ENCODE data around the gene COL6A2.
"Not testable (repeated sequence)": the region's sequence is repeated elsewhere in the genome, so short reads cannot be mapped to it uniquely, and the experiment has no call there.

COL6A2 gene

DNA sequence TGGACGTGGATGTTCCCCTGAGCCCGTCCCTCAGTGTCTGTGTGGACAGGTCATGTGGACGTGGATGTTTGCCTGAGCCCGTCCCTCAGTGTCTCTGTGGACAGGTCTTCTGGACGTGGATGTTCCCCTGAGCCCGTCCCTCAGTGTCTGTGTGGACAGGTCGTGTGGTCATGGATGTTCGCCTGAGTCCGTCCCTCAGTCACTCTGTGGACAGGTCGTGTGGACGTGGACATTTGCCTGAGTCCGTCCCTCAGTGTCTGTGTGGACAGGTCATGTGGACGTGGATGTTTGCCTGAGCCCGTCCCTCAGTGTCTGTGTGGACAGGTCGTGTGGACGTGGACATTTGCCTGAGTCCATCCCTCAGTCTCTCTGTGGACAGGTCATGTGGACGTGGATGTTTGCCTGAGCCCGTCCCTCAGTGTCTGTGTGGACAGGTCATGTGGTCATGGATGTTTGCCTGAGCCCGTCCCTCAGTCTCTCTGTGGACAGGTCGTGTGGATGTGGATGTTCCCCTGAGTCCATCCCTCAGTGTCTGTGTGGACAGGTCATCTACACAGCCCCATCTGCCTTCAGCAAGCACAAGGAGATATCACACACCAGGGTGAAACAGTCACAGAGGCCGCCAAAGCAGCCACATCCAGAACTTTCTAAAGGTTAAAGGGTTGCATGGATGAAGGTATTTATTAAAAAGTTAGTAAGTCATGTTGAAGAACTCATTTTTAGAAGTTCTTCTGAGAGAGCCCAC, 38.0 kb upstream of the COL6A2 start:
- peak in 2 of 10 donors; percentile 38 to 47 for DNase-seq

DNA sequence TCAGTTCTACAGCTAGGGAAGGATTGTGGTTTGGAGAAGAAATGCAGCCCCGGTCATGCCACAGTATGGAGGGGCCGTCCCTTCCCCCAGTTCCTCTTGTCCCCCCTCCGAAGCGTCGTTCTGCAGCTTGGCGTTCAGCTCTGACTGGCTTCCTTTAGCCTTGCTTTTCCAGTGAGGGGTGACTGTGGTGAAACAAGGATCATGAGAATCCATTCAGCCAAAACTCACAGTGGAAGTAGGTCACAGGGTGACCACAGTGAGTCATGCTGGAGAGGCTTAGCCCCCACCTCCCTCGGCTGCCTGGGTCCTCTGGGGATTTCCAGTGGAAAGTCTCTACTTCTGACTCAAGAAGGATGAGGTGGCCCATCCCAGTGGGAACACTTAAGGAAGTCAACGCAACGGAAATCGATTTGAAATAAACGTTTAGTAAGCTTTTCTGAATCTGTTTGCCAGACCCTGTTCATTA, 37.3 kb upstream of the COL6A2 start:
- DNase-seq: peak in 2 of 10 donors; percentile 29 to 81
- intact Hi-C loops (cut with DNase I): no loop called here

More for the DNA sequence above, 38.0 kb upstream of the COL6A2 start:
- intact Hi-C loops (cut with DNase I): not testable (repeated sequence)

DNA sequence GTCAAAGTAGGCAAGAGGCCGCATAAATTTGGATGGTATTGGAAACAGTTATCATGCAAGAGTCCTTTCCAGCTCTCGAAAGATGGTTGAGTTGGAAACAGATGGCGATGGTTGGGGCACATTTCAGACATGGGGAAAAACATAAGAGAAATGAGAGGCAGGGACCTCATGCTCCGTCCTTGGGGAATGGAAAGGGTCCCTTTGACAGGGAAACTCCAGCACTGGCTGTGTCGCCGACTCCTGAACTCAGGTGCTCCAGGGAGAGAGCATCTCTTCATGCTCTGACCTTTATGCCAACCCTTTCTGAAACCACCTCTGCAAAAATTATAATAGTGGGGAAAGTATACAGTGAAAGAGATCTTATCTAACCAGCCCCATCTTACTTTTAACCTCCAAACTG, 36.8 kb upstream of the COL6A2 start:
- DNase-seq: peak in 1 of 10 donors; percentile 21
- intact Hi-C loops (cut with DNase I): no loop called here

DNA sequence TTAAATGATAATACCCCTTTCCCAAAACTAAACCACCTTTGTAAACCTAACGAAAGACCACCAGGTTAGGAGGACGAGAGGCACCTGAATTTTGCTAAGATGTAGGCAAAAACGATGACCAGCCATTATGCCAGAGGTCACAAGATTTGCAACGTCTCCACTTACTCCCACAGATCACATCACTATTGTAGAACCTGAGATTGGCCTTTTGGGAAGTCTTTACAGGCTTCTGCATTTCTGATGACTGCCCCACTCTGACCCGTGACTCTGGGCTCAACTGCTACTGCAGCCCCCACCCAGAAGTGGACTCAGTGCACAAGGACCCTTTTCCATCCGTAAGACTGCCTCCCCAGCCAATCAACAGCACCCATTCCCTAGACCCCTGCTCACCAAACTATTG, 36.4 kb upstream of the COL6A2 start:
- intact Hi-C loops (cut with DNase I): no loop called here

DNA sequence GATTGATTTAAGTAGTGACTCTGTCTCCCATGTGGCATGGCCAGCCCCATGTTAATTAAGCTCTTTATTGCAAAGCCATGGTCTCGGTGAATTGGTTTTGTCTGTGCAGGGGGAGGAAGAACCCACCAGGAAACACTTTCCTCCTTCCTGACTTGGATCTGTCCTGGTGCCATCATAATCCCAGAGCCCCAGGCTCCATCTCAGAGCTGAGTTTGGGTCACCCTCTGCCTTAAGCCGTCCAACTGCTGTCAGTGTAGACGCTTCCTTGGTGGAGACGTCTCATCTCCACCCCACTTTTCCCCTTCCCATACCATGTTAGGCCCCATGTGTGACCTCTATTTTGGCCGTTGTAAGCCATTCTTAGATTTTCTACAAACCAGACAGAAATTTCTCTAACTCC, 36.0 kb upstream of the COL6A2 start:
- DNase-seq: peak in 1 of 10 donors; percentile 1
- intact Hi-C loops (cut with DNase I): no loop called here

More for the DNA sequence above, 36.4 kb upstream of the COL6A2 start:
- peak in 1 of 10 donors; percentile 12 for DNase-seq

DNA sequence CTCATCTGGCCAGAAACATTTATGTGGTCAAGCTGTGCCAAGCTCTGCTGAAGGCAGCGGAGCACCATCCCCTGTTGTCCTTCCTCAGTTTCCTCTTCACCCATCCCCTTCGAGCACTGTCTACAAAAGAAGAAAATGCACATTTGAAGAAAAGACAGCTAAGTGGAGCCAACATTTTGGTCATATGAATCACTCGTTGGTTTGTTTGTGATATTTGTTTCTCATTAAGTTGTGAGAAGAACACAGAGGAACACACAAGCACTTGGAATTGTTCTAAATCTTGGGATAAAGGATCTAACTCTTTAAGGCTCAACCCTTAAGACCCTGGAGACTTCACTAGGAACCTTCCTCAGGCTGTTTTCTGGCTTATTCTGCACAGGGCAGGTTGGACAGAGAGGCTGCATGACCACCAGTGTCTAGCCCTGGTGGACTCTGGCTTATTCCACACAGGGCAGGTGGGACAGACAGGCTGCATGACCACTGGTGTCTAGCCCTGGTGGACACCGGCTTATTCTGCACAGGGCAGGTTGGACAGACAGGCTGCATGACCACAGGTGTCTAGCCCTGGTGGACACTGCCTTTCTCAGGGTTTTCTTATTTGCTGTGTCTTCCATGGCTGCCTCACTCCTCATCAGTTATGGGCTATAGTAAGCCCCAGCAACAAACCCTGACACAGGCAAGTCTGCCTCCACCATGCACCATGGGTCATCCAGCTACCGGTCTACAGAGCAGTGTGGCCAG, 35.3 kb upstream of the COL6A2 start:
- intact Hi-C loops (cut with DNase I): no loop called here
- peak in 2 of 10 donors; percentile 13 to 22 for DNase-seq

DNA sequence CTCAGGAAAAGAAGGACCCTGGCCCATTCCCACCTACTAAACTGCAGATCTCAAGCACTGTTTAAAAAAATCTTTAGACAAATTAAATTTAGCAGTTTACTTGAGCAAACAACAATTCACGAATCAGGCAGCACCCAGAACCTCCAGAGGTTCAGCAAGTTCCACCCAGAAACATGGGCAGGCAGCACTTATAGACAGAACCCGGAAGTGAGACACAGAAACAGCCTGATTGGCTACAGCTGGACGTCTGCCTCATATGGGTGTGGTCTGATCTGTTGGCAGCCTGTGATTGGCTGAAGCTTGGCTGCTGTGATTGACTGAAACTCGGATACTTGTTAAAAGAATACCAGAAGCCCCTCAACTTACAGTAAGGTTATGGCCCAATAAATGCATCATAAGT, 34.7 kb upstream of the COL6A2 start:
- peak in 2 of 10 donors; percentile 15 to 35 for DNase-seq
- intact Hi-C loops (cut with DNase I): no loop called here

DNA sequence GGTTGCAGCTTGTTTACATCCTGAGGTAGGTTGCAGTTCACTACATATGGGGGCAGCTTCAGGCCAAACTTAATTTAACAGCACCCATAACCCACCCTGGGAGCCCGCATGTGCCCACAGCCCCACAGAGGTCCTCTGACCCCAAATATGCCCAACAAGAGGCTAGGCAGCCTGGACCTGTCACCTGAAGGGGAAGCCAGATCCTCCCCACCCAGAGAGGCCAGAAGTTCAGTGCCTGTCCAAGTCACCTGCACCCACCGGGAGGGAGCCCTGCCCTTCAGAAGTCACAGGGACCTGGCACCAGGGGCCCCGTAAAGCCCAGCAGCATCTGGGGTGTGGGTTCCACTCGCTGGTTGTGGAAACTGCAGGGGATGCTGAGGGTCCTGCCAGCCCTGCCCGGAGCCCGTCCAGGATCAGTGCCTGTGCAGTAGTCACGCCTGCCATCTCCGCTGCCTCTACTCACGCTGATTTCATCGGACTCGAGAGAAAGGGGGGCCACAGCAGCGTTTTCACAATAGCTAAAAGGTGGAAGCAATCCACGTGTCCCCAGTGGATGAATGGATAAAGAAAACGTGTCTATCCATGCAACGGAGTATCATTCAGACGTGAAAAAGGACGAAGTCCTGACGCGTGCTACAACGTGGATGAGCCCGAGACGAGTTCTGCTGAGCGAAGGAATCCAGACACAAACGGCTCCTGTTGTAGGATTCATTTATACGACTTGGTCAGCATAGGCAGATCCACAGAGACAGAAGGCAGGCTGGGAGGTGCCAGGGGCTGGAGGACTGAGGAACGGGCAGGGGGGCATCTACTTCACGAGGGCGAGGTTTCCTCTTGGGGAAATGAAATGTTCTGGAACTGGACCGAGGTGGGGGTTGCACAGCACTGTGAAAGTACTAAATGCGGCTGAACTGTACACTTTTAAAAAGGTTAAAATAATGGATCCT, 33.9 kb upstream of the COL6A2 start:
- intact Hi-C loops (cut with DNase I): no loop called here

DNA sequence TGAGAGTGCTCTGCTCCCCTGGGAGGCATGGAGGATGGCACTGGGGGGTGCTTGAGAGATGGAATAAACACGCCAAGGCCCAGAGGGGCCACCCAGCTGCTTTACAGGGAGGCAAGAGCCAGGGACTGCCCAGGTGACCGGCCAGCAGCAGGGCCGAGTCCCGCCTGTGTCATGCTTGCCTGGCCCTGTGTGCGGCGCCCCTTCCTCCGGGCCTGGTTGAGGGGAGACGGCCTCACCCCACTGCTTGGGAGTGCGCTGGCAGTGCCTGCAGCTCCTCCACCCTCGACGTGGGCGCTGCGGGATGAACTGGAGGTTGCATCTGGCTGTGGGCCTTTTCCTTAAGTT, 33.1 kb upstream of the COL6A2 start:
- intact Hi-C loops (cut with DNase I): no loop called here
- peak in 2 of 10 donors; percentile 44 to 76 for DNase-seq

More for the DNA sequence above, 33.9 kb upstream of the COL6A2 start:
- DNase-seq: peak in 2 of 10 donors; percentile 55 to 66

DNA sequence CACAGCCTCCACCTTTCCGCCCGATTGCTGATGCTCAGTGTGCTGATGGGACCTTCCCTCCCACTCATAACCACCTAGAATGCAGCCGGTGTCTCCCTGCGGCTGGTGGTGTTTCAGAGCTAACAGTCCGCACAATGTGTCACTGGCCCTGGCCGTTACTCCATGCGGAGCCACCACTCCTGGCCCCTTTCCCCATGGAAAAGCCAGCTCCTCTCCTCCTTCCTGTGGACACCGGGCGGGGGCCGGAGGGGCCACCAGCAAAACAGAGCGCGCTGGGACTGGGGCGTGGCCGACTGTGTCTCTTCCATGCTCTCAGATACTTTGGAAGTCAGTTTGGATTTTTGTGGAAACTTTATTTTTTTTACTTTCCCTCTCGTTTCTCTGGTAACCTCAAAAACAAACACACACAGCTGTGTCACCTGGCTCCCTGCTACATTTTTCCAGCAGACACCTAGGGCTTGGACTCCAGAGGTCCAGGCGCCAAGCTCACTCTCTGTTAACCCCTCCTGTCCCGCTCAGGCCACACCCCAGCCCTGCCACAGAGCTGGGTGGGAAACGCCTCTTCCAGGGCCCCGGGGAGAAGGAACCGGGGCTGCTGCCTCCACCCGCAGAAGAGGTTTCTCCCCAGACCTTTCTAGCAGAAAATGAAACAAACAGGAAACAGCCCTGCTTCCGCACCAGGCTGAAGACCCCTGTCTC, 32.5 kb upstream of the COL6A2 start:
- intact Hi-C loops (cut with DNase I): no loop called here
- DNase-seq: peak in 2 of 10 donors; percentile 61 to 71

DNA sequence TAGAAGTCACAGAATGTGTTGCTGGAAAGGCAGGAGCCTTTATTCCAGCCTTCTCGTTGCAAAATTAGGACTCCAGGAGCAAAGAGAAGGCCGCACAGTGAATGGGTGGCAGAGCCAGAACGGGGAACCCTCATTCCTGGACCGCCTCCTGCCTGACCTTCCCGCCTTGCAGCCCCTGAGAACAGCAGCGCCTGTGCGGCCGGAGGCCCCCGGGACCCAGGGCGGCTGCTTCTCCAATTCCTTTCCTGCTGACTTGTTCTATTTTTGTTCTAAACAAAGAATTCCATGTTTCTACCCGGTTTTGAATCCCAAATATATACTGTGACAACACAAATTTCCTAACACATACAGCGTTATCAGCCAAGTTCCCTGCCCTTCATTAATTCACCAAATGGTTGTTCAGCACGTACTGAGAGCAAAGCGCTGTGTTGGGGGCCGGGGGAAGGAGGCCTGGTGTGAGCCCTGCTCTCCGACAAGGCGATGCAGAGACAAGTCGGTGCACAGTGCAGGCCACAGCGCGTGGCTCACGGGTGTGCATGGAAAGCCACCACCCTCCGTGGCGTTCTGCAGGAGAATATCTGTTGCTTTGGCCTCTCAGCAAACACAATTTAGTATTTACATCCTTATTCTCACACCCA, 31.9 kb upstream of the COL6A2 start:
- intact Hi-C loops (cut with DNase I): no loop called here
- peak in 2 of 10 donors; percentile 59 to 72 for DNase-seq

DNA sequence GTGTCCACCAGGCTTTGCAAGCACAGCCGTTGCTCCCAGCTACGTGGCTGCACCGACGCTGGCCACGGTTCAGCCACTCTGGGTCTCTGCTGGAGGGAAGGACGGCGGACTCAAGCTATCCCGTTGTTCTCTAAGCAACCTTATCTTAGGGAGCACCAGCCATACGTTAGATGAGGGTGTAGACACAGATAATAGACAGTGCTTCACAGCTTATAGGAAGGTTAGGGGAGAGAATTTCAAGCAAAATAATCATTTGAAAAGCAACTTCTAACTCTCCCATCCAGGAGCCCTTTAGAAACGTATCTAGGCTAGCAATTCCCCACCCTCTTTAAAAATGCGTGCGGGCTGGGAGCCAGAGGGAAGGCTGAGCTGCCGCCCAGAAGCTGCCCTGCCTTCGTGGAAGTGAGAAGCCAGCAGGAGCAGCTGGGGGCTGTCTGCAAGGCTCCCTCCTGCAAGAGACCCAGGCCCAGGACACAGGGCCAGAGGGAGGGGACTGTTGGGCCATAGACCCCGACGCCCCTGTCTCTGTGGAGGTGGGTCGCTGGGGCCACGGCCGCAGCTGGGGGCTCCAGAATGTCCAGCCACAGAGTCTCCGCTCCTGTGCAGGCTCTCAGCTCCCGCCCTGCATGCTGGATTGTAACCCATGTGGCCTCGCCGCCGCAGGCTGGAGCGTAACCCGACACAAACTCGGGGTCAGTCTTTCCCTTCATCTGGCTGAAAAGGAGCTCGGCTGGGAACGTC, 31.2 kb upstream of the COL6A2 start:
- DNase-seq: peak in 2 of 10 donors; percentile 57 to 62
- intact Hi-C loops (cut with DNase I): no loop called here

DNA sequence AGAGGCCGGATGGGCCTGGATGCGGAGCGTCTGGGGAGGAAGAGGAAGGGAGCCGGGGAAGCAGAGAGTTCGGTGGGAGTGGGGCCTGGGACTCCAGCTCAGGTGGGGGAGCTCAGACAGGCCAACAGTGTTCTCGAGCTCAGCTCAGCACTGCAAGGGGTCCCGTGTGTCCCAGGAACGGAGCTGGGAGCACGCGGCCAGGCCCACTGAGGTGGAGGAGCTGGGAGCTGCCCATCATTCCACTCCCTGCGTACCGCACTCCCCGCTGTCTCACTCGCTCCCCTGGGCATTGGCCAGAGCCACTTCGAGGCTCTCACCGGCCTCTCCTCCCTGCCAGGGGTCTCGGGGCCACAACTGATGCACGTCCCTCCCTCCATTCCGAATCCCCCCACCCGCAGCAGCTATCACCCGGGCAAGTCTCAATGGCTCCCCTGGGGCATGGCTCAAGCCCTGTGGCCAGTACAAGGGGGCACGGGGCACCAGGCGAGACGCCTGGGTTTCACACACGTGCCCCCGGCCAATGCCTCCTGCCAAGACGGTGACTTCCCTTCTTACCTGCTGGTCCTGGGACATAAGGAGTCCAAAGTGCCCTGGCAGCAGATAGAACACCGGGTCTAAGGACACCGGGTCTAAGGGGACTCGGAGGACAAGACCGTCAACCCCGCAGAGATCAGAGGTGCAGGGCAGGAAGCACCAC, 30.3 kb upstream of the COL6A2 start:
- intact Hi-C loops (cut with DNase I): no loop called here
- DNase-seq: peak in 3 of 10 donors; percentile 62 to 70 (median 65)

DNA sequence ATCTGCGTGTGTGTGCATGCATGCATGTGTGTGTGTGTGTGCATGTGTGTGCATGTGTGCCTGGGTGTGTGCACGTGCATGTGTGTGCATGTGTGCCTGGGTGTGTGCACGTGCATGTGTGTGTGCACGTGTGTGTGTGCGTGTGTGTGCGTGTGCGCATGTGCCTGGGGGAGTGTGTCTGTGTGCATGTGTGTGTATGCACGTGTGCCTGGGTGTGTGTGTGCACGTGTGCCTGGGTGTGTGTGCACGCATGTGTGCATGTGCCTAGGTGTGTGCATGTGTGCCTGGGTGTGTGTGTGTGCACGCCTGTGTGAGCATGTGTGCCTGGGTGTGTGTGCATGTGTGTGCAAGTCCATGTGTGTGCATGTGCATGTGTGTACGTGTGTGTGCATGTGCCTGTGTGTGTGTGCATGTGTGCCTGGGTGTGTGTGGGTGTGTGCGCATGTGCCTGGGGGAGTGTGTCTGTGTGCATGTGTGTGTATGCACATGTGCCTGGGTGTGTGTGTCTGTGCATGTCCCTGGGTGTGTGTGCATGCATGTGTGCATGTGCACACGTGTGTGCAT, 29.3 kb upstream of the COL6A2 start:
- intact Hi-C loops (cut with DNase I): no loop called here
- peak in 1 of 10 donors; percentile 29 for DNase-seq

DNA sequence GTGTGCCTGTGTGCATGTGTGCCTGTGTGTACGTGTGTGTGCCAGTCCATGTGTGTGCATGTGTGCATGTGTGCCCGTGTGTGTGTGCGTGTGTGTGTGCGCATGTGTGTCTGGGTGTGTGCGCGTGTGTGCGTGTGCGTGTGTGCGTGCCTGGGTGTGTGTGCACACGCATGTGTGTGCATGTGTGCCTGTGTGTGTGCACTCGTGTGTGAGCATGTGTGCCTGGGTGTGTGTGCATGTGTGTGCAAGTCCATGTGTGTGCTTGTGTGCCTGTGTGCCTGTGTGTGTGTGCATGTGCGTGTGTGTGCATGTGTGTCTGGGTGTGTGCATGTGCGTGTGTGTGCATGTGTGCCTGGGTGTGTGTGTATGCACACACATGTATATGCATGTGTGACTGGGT, 28.7 kb upstream of the COL6A2 start:
- intact Hi-C loops (cut with DNase I): no loop called here
- DNase-seq: peak in 1 of 10 donors; percentile 17

DNA sequence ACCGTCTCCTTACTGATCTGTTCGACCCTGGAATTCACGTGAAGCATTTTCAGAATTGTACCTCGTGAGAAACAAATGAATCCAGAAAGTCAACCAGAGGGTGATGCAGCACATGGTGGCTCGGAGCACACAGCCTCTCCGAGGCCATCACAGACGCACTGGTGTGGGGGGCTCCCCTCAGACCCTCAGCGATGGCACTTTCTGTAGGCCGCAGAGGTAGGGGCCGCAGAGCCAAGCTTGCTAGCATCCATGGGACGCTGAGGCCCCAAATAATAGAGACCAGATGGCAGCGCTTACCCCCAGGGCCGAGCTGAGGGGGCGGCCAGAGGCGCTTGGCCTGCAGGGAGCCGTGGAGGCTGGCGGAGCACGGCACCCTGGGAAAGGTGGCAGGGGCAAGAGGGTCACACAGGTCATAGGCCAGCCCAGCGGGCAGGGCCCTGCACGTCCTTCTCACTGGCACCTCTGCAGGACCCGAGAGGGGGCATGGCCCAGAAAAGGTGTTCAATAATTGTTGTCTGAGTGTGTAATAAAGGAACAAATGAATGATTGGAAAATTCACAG, 28.1 kb upstream of the COL6A2 start:
- intact Hi-C loops (cut with DNase I): no loop called here
- DNase-seq: peak in 2 of 10 donors; percentile 48 to 69

DNA sequence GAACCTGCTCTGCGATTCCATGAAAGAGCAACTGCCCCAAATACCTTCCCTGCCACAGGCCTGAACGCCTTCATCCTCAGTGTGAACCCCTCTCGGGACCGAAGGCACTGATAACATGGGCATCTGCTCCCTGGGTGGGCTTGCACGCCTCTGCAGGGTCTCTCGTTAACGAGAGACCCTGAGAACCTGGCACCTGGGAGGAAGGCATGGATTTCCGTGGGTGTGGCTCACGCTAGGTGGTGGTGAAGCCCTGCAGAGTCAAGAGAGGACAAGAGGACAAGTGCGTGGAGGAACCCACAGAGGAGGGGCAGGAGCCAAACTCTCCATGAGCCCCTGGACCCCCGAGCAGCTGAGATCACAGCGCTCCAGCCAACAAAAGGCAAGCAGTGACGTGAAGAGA, 26.8 kb upstream of the COL6A2 start:
- peak in 2 of 10 donors; percentile 44 to 52 for DNase-seq
- intact Hi-C loops (cut with DNase I): no loop called here

Data from posterior cingulate gyrus (tissue), 11 donors.